Ovary (tissue), 9 donors: ENCODE data around the gene CFAP299. TPM values are rescaled to one million over a fixed set of nuclear protein-coding genes. Genes with fewer than 3 reads are reported as not detected.

Experiments
- DNase-seq, 5 donors: peaks; one replicate each; pipeline ENCODE4 v3.0.0-alpha.2; 2019 to 2020
- H3K27ac ChIP-seq, 2 donors: fragments of 200-600 bp; one replicate each; pipeline versions ENCODE4 v1.5.1 to v1.8.0; 2019 to 2022
- H3K27me3 ChIP-seq: fragments of 200-600 bp; one replicate; pipeline ENCODE4 v1.8.0; 2022
- H3K36me3 ChIP-seq: fragments of 200-600 bp; sonication (generic); one replicate; pipeline ENCODE4 v1.5.1; 2019
- H3K4me1 ChIP-seq: one replicate; pipeline ENCODE4 v1.8.1; 2013; ENCODE audit warnings: mild to moderate bottlenecking, moderate library complexity; ENCODE audit not compliant: insufficient read depth
- H3K4me3 ChIP-seq: fragments of 200-600 bp; sonication (generic); one replicate; pipeline ENCODE4 v1.5.1; 2017
- H3K9me3 ChIP-seq, 2 donors: fragments of 200-600 bp in 1 of 2; sonication (generic) in 1 of 2; one replicate each; pipeline versions ENCODE4 v1.5.1 to v1.8.1; 2013 to 2019; ENCODE audit warnings: mild to moderate bottlenecking in 1 of 2, moderate library complexity in 1 of 2
- CTCF ChIP-seq, 3 donors: fragments of 450-650 bp in 2 of 3; fragments of 200-600 bp in 1 of 3; IDR thresholded peaks; one replicate each; pipeline versions ENCODE4 v1.5.1 to v1.8.0; 2016 to 2022; ENCODE audit warnings: antibody characterized with exemption in 3 of 3, mild to moderate bottlenecking in 1 of 3
- EP300 ChIP-seq: sonication (generic); formaldehyde crosslinking; IDR thresholded peaks from one replicate; pipeline ENCODE4 v1.6.1; 2017; ENCODE audit warnings: antibody characterized with exemption
- POLR2A ChIP-seq: fragments of 450-650 bp; IDR thresholded peaks from one replicate; pipeline ENCODE4 v1.6.1; 2017; ENCODE audit warnings: antibody characterized with exemption, mild to moderate bottlenecking, moderate library complexity
- WGBS, 3 donors: extraction: QIAGEN DNeasy Blood & Tissue Kit in 1 of 3; methylation state at CpG; one replicate each; pipeline versions ENCODE4 v1.1.5 to v1.1.7; 2013 to 2017; 5-methylcytosine and 5-hydroxymethylcytosine counted together
- intact Hi-C, 4 donors: fragments of 100-400 bp; cut with DNase I; formaldehyde crosslinking; loops; one replicate each; pipeline versions ENCODE4 v1.11.0 to v1.15.1; 2022 to 2023
- polyA plus RNA-seq, 2 donors: library from polyadenylated mRNA; stranded (reverse); fragments of 200-250 nt in 1 of 2; fragments of 350-450 nt in 1 of 2; fragmentation: Illumina TruSeq in 1 of 2; extraction: RNeasy Lipid Tissue Mini Kit (QIAGEN cat#74804) in 1 of 2; gene quantifications; one replicate each; pipeline ENCODE4 v1.2.3, GENCODE V29; 2013 to 2014
- total RNA-seq, 7 donors: library from RNA; depleted of rRNA in 2 of 7; stranded (reverse); fragments of >200 nt in 2 of 7; fragmentation: NEBNext Ultra II Directional in 3 of 7; extraction: Animal tissue kit (Norgen Biotek cat#: 25700) in 3 of 7; gene quantifications; one replicate each; pipeline versions ENCODE4 v1.1.0 to v1.2.4, GENCODE V29; 2016 to 2023
- donor health status: DM: no; HTN: no; CAD: no; lungs with moderate emphysema.
- donor health status: DM: no; HTN: no; CAD: no.
- donor health status: Bipolar disorder and iron deficiency.
- donor health status: DM: yes; HTN: yes; CAD: no.
- donor health status: DM: no; HTN: no; CAD: no.
- donor health status: DM: yes; HTN: yes; CAD: no.

CFAP299 gene
- total and polyA plus RNA-seq, 9 donors: 0.32 to 17.0 (median 0.97) TPM; not detected in 2

GRCh38 chr4:80592950-80593349 lies 257.4 kb downstream of the CFAP299 start:
- no peak for TF ChIP-seq EP300
- no peak for TF ChIP-seq CTCF (IDR thresholded peaks at IDR 0.05)
- no peak for TF ChIP-seq POLR2A
- Histone ChIP-seq H3K9me3 (no peaks in the 10 kb centered on the region), H3K27ac (no peak overlapping the region), H3K36me3 (no peaks in the 10 kb centered on the region), H3K4me3 (no peak overlapping the region), H3K27me3 (no peaks in the 10 kb centered on the region), H3K4me1 (peaks cover 2% of the 10 kb centered on the region)
- 56 to 66% (median 62%) methylated on average over 2 of the region's 2 CpGs for WGBS, 3 donors
- intact Hi-C loops: no loop called here
- DNase-seq: no peak

- no peaks in the 10 kb centered on the region for H3K36me3 ChIP-seq
- no peaks in the 10 kb centered on the region for H3K9me3 ChIP-seq
- H3K27ac ChIP-seq: no peak overlapping the region
- H3K4me1 ChIP-seq: peaks cover 2% of the 10 kb centered on the region
- intact Hi-C loops: no loop called here
- H3K27me3 ChIP-seq: no peaks in the 10 kb centered on the region
- H3K4me3 ChIP-seq: no peak overlapping the region
- DNase-seq: no peak
- TF ChIP-seq EP300: no peak
- TF ChIP-seq POLR2A: no peak
- no peak for TF ChIP-seq CTCF (IDR thresholded peaks at IDR 0.05)
- WGBS, 3 donors: 92 to 96% (median 94%) methylated on average over 2 of the region's 2 CpGs
Observed at GRCh38 chr4:80594701-80595100, 259.2 kb downstream of the CFAP299 start.

DNA sequence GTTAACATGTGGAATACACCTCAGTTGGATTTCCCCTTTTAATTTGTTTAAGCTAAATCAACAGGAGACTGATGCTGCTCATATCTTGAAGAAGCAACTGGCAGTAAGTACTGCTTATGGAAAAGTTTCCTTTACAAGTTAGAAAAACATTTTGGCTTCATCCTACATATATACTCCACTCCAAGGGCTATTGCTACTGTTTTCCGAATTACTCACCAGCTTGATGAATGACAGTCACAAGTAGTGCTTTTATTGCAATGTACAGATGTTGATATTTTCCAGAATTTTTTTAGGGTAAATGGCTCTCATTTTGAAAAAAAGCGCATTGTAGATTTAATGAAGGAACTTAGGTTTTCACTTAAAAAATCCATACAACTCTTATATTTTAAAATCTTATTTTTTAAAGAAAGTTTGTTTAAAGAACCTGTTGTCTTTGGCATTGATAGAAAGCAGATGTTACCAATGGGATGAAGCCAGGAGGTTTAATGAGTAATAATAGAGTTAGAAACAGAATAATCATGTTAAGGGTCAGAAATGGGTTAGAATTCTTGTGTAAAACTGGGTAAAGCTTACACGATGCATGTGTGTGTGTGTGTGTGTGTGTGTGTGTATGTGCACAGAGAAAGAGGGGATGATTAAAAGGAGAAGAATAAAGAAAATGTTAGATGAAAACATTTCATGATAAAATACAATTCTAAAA lies 272.9 kb downstream of the CFAP299 start:
- no peak for TF ChIP-seq POLR2A
- TF ChIP-seq CTCF (IDR thresholded peaks at IDR 0.05): no peak
- no peak for TF ChIP-seq EP300
- no peak overlapping the region for H3K27ac ChIP-seq
- 51 to 56% (median 52%) methylated on average over 3 of the region's 3 CpGs for WGBS, 3 donors
- H3K4me3 ChIP-seq: no peak overlapping the region
- H3K36me3 ChIP-seq: no peaks in the 10 kb centered on the region
- no peaks in the 10 kb centered on the region for H3K4me1 ChIP-seq
- no peaks in the 10 kb centered on the region for H3K9me3 ChIP-seq
- intact Hi-C loops: no loop called here
- no peak for DNase-seq
- no peaks in the 10 kb centered on the region for H3K27me3 ChIP-seq

- H3K36me3 ChIP-seq: no peaks in the 10 kb centered on the region
- WGBS, 3 donors: 91 to 98% (median 94%) methylated on average over 1 of the region's 1 CpG
- no peaks in the 10 kb centered on the region for H3K9me3 ChIP-seq
- no peak for TF ChIP-seq CTCF (IDR thresholded peaks at IDR 0.05)
- no peak for TF ChIP-seq EP300
- no peak for TF ChIP-seq POLR2A
- no peak overlapping the region for H3K27ac ChIP-seq
- no peaks in the 10 kb centered on the region for H3K27me3 ChIP-seq
- H3K4me1 ChIP-seq: no peaks in the 10 kb centered on the region
- no peak for DNase-seq
- intact Hi-C loops: no loop called here
- no peak overlapping the region for H3K4me3 ChIP-seq
Observed at GRCh38 chr4:80610199-80610598, 274.7 kb downstream of the CFAP299 start.
